Stimulated activated CD4-positive, alpha-beta T cell treated with anti-CD3 and anti-CD28 coated beads, Interleukin-4, amount 100 ng/mL, for 1 hour (primary cell): ENCODE measurements around the gene ATP7B.
"Not testable (repeated sequence)": the region's sequence is repeated elsewhere in the genome, so short reads cannot be mapped to it uniquely, and the experiment has no call there.

ENCODE experiments used
- DNase-seq: peaks from one replicate; pipeline ENCODE4 v3.0.0-alpha.2; 2020

ATP7B gene

DNA sequence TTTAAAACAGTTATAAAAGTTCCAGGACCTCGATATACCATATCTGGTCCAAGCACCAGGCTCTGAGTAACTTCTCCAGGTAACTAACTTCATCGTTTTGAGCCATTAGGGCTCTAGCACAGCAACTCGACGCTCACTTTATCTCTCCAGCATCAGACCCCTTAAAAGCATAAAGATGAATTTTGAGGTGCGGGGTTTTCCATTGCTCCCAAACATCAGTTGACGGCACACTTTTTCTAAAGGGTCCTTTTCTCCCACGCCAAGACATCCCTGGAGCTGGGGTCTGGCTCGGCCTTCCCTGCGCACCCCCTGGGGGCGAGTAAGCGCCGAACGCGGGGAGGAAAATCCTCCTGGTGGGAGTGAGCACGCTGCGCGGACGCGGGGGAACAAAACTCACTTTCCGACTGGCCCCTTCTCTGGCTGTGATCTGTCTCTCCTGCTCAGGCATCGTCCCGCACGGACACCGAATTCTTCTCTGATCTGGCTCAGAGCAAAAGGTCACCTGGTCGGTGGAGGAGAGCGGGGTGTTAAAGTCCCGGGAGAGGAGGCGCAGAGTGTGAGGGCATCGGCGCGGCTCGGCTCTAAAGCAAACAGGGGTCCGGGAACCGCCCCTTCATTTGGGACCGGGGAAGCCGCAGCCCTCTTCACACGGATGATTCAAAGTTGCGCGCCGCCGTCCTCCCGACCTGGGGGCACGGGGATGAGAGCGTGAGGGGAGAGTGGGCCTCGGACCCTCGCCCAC, at the start of gene ATP7B:
Gene ATP7B (minus strand): TSS at position 561 of the 742 bp plus-strand sequence. CDS start 113 bp downstream, at position 448.
- DNase-seq, result peak; percentile 14

DNA sequence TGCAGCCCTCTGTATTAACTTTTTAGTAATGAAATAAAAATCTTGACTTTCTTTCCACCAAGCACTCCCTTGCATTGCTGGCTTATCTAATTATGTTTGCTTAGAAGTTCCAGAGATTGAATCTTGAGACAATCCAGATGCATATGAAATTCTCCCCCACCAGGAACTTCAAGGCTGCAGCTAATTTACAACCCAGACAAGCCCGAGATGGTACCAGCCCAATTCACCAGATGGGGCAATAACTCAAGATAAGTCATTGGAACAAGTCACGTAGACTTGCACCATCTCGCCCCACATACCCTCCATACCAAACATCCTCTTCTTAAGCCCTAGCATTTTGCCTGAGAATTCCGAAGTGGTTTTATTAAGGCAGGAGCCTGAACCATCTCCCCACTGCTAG, 42.2 kb upstream of the ATP7B start:
- no peak for DNase-seq

DNA sequence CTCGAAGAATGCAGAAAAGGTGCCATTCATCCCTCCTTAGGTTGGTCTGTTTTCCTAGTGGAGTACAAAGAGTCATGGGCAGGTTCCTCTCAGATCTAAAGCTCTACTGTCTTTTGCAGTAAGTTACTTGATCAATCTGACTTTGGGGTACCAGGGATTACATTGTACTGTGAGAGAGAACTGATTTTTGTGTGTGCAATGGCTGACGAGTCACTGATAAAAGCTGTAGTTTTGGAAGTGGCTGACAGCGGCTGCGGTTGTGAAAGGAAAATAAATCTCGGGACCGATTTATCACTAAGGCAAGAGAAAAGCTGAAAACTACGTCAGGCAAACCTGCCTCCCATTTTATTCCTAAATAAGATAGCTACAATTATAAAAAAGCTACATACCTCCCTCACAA, 40.1 kb upstream of the ATP7B start:
- no peak for DNase-seq

DNA sequence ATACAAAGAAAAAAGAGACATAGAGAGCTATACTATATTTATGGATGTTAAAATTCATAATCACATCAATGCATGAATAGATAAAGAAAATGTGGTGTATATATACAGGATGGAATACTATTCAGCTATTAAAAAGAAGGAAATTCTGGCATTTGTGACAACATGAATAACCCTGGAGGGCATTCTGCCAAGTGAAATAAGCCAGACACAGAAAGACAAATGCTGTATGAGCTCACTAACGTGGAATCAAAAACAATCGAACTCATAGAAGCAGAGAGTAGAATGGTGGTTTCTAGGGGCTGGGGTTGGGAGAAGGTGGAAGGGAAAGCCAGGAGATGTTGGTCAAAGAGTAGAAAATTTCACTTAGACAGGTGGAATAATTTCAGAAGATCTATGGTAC, 37.3 kb upstream of the ATP7B start:
- no peak for DNase-seq

DNA sequence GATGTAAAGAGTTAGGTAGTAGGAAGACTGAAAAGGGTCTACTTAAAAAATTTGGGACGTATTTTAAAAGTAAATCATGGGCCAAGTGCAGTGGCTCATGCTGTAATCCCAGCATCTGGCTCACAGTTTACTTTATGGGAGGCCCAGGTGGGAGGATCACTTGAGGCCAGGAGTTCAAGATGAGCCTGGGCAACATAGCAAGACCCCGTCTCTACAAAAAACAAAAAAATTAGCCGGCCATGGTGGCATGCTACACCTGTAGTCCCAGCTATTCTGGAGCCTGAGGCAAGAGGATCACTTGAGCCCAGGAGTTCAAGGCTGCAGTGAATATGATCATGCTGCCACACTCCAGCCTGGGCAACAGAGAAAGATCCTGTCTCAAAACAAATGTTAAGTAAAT, 36.2 kb upstream of the ATP7B start:
- no peak for DNase-seq

DNA sequence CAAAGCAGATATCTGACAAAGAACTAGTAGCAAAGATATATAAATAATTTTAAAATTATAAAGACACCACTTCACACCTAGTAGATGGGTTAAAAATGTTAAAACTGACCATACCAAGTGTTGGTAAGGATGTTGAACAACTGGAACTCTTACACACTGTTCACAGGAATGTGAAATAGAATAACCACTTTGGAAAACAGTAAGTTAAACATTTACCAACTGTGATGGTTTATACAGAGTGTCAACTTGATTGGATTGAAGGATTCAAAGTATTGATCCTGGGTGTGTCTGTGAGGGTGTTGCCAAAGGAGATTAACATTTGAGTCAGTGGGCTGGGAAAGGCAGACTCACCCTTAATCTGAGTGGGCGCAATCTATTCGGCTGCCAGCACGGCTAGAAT, 32.4 kb upstream of the ATP7B start:
- DNase-seq, result no peak

DNA sequence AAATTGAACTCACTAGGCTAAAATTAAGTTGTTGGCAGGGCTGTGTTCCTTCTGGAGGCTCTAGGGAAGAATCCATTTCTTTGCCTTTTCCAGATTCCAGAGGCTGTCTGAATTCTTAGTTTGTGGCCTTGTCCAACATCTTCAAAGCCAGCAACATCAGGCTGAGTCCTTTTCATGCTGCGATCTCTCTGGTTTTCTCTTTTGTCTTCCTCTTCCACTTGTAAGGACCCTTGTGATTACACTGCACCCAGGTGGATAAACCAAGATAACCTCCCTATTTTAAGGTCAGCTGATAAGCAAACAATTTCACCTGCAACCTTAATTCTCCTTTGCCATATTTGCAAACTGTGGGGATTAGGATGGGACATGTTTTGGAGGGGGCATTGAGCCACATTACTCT, 24.8 kb upstream of the ATP7B start:
- no peak for DNase-seq

DNA sequence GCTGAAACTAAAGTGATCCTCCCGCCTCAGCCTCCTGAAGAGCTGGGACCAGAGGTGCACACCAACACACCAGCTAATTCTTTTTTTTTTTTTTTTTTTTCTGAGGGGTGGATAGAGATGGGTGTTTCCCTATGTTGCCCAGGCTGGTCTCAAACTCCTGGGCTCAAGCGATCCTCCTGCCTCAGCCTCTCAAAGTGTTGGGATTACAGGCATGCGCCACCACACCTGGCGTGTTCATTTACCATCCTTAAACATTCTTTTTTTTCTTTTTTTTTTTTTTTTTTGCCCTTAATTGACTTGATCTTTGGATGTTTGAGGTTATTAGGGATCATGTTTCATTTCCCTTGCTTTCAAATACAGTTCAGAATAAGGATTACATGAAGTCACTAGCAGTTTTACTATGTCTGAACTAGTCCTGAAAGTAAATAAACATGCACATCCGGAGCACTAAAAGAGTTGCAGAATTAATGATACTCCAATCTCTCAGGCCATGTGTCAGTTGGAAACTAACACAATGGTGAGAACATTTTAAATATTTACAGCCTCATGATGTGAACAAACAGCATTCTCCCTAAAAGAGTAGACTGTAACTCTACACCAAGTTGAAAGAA, 23.5 kb upstream of the ATP7B start:
- no peak for DNase-seq

DNA sequence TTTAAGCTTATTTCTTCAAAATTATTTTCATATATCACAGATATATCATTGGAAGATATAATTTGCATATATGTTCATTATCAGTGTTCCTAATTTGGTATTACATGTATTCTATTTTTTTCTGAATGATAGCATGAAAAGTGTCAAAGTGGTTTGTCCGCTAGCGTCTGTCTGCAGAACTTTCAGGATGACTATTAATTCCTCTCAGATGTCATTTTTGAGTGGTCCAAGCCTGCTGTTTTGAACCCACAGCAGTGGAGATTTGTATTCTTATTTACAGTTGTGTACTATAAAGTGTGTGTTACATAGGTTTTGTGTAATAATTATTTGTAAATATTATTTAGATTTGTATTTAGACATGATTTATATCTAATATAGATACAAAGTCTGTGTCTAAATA, 21.8 kb upstream of the ATP7B start:
- no peak for DNase-seq

DNA sequence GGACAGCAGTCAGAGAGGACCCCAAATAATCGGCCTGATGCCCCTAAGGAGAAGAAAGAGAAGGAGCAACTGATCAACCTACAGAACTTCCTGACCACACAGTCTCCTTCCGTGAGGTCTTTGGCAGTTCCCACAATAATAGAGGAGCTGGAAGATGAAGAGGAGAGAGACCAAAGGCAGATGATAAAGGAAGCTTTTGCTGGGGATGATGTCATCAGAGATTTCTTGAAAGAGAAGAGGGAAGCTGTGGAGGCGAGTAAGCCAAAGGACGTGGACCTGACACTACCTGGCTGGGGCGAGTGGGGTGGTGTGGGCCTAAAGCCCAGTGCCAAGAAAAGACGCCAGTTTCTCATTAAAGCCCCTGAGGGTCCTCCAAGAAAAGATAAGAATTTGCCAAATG, 19.2 kb upstream of the ATP7B start:
- DNase-seq, result not testable (repeated sequence)

DNA sequence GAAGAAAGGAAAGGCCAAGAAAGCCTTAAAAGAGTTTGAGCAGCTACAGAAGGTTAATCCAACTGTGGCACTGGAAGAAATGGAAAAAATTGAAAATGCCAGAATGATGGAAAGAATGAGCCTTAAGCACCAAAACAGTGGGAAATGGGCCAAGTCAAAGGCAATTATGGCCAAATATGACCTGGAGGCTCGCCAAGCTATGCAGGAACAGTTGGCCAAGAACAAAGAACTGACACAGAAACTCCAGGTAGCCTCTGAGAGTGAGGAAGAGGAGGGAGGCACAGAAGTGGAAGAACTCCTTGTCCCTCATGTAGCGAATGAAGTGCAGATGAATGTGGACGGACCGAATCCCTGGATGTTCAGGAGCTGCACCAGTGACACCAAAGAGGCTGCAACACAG, 18.3 kb upstream of the ATP7B start:
- DNase-seq, result no peak

DNA sequence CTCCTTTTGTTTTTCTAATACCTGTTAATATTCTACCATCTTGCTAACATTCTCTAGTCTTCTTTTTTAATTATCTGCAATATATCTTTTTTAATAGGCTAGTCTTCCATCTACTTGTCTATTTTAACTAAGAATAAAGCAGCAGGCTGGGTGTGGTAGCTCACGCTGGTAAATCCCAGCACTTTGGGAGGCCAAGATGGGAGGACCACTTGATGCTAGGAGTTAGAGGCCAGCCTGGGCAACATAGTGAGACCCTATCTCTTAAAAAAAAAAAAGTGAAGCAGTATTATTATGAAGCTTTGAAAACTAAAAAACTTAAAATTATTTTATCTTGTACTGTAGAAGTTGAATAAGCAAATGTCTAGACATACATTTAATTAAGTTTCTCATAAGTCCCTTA, 16.6 kb upstream of the ATP7B start:
- DNase-seq, result no peak

DNA sequence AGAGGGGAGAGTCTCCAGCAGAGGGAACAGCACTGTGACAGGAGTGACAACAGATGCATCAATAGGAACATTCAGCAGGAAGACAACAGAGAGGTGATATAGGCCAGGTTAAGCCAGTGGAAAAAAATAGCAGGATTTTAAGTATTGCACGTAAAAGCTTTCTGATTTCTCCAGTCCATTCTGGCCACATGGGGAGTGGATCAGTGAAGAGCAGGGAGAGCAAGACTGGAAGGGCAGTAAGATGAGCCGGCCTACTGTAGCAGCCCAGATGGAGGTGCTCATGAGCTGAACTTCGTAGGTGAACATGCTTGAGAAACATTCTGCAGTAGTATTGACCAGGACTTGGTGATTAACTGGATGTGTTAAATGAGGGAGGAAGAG, 15.0 kb upstream of the ATP7B start:
- DNase-seq, result no peak

DNA sequence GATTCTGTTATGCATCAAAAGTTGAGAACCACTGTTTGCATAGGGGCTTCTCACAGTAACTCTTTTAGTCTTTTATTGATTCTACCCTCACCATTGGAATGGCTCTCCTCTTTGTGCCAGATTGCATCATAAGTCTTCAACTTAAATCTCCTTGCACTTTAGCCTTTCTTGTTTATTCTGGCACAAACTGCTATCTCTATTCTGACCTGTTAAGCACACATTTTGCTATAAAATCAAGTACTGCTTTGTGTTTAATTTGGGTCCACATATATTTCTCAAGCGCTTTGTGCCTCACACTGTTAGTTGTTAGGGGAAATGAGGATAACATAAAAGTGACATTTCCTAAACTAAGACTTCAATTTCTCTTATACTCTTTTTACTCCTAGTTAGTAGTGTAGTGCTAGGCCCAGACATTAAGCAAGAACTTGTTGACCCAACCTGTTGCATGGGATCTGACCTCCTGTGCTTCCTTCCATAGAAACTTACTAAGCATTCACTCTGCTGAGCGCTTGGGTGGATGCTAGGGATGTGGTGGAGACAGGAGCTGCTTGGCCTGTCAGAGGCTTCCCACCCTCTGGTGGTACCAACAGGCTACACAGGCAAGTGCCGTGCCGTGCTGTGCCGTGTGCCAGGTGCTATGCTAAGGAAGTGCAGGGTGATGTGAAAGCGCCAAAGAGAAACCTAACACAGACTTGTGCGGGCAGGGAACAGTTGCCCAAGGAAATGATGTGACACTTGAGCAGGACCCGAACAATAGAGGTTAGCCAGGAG, 14.4 kb upstream of the ATP7B start:
- DNase-seq, result no peak

DNA sequence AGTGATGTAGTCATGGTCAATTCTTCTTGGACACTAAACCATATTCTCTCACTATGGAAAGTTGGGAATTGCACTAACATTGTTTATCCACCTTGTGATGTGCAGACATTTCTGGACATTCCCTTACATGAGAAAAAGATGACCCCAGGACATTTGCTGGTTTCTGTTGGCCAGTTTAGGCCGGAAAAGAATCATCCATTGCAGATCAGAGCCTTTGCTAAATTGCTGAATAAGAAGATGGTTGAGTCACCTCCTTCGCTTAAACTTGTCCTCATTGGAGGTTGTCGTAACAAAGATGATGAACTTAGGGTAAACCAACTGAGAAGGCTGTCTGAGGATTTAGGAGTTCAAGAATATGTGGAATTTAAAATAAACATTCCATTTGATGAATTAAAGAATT, 13.2 kb upstream of the ATP7B start, which contains the start of gene UTP14C:
Gene UTP14C (plus strand): TSS at position 211 of the 400 bp plus-strand sequence. CDS start 4,114 bp downstream, outside the sequence.
- DNase-seq, result no peak

DNA sequence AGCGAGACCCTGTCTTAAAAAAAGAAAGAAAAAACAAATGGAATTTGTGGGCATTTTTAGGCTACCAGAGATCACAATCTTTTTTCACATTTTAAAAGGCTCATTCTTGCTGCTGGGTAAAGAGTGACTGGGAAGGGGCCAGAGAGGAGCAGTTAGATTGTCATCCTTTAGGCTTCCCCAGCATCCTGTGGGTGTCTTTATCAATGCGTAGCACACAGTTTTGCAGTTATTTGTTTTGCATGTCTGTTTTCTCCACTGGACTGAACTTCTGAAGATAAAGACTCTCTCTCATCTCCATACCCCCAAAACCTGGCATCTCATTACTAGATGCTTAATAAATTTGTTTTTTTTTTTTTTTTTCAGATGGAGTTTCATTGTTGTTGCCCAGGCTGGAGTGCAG, 11.1 kb upstream of the ATP7B start:
- no peak for DNase-seq

DNA sequence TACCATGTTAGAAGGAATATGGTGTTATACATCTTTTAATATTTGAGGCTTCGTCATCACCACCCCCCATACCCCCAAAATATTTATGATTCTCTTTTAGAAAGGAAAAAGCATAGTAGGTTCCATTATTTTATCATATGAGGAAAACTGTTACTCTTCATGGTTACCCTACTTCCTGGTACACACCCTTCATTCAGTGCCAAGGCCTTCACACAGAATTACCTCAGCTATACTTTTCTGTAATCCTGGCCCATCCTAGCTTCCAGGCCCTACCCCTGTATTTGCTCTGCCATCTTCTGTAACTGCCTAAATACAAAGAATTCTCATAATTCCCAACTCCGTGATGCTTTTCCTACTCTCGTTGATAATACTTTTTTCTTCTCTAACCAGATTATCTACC, 8.9 kb upstream of the ATP7B start:
- no peak for DNase-seq

DNA sequence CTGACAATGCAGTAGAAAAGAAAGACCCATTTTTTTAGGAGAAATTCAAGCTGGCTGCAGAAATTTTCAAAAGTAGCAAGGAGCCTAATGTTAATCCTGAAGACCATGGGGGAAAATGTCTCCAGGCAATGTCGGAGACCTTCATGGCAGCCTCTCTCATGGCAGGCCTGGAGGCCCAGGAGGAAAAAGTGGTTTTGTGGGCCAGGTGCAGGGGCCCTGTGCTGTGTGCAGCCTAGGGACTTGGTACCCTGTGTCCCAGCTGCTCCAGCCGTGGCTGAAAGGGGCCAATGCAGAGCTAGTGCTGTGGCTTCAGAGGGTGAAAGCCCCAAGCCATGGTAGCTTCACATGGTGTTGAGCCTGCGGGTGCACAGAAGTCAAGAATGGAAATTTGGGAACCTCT, 5.0 kb upstream of the ATP7B start:
- no peak for DNase-seq

DNA sequence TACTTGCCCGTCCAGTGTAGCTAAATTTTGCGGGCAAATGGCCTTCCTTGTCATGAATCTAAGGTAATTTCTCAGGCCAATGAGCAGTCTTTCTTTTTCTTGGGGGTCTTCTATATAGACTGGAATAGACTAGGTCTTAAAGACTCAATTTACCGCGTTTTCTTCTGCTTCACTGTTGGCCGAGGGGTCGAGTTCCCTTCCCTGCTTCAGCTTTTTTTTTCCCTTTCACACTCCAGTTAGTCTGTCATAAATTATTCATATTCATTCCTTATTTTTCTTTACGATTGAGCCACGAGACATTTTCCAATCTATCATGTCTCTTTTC, 1.2 kb upstream of the ATP7B start:
- no peak for DNase-seq

DNA sequence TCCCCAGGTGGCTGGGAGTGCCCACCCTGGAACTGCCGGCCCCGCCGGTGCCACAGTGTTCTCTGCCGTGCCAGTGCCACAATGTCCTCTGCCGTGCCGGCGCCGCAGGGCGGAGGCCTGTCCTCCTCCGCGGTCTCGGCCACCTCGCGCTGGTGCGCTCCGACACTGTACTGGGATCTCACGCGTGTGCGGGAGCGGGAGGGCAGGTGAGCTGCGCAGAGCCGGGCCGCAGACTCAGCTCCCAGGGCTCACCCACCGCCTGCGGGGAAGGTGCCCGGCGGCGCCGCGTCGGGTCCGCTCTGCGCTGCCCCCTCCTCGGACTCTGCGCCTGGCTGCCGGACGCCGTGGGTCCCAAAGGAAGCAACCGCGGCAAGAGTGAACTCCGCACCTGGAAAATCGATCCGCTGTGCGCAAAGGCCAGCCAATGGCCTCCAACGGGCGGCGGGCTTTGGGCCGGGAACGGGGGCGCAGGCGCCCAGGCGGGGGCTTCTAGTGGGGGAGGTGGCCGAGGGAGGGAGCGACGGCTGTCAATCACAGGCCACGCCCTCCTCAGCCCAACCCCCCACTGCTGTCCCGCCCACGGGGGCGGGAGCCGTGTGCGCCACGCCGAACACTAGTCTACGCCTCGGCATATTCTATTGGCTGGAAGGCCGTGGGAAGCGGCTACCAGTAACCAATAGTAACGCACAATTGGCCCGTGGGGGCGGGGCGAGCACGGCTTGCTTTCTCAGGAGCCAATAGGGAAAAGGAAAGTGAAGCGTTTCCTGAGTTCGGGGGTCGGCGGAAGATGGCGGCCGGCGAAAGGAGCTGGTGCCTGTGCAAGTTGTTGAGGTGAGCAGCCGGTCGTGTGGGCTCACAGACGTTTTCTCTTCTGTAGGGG, 622 bp upstream of the ATP7B start, which contains the start of gene ALG11:
Gene ALG11 (plus strand): TSS at position 767 of the 880 bp plus-strand sequence. CDS start 21 bp downstream, at position 788.
- peak; percentile 100 for DNase-seq

DNA sequence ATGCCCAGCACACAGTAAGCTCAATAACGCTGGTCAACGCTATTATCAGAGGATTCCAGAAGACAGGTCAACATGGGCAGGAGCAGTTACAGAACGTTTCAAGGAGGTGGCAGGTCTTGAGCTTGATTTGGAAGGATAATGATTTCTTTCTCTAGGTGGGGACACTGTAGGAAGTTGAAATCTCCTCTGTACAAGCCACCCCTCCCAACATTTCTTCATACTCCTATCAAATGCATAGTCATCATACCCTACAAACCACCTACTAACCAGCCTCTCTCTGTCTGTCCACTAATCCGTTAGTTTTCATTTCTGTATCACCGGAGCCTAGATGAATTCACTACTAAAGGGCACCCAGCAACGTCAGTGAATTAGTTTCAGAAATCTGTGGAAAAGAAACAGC, 1.3 kb downstream of the ATP7B start:
- DNase-seq, result no peak

DNA sequence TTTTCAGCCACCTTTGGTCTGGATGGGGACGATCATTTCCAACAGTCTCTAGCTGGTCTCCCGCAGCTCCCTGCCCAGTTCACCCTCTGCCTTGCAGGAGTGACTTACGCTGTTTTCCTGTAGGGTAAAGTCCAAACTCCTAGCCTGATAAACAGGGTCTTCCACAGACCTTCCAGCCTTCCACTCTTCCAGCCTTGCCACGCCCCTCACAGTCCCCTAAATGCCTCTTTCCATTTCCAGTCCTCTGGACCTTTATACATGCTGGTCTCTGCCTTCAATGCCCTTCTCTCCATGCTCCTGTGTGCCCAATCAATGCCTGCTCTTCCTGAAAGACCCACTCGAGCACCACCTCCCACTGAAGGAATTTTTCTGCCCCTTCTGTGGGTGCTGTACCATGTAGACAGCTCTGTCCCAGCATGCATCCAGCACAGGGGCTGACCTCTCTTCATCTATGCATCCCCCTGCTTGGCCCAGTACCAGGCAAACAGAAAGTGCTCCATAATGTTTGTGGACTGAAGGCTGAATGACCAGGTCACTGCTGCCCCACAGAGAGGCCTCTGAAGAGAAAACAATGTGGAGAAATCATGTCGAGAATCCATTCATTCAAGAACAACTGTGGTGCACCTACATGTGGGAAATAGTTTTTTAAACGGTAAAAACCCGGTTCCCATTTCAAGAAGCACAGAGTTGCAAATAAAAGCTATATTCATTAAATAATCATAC, 4.6 kb downstream of the ATP7B start:
- DNase-seq, result no peak
